ENCODE measurements around the gene ATXN10.

ATXN10 gene

GRCh38 chr22:45870011-45870410 lies 198.4 kb downstream of the ATXN10 start:
- Histone ChIP-seq H3K4me3 (ENCODE audit: low read length, poor library complexity, severe bottlenecking) (no peak overlapping the region), H4K20me1 (ENCODE audit: insufficient read depth, low read length, poor library complexity, severe bottlenecking) (no peaks in the 10 kb centered on the region)
- TF ChIP-seq EZH2phosphoT487 (IDR thresholded peaks at IDR 0.05; ENCODE audit: borderline replicate concordance) = no peak
- no peak for TF ChIP-seq CTCF (conservative IDR thresholded peaks at IDR 0.05; ENCODE audit: low read length)

GRCh38 chr22:45871721-45872120 lies 200.1 kb downstream of the ATXN10 start:
- no peaks in the 10 kb centered on the region for H3K79me2 ChIP-seq (ENCODE audit: insufficient read depth, low read length)
- TF ChIP-seq EZH2phosphoT487 (IDR thresholded peaks at IDR 0.05; ENCODE audit: borderline replicate concordance) (no peak), CTCF (conservative IDR thresholded peaks at IDR 0.05; ENCODE audit: low read length) (no peak)
- H3K36me3 ChIP-seq (ENCODE audit: insufficient read depth, low read length) = no peaks in the 10 kb centered on the region
- H3F3A ChIP-seq (ENCODE audit: low read depth) = no peaks in the 10 kb centered on the region
- no peaks in the 10 kb centered on the region for H3K9me3 ChIP-seq (ENCODE audit: insufficient read depth, low read depth, low read length)
- no peaks in the 10 kb centered on the region for H4K20me1 ChIP-seq (ENCODE audit: insufficient read depth, low read length, poor library complexity, severe bottlenecking)
- H3K4me1 ChIP-seq (ENCODE audit: insufficient read depth, low read length, poor library complexity, severe bottlenecking) = no peaks in the 10 kb centered on the region
- no peaks in the 10 kb centered on the region for H3K9me2 ChIP-seq (replicated peaks; ENCODE audit: low read depth, low read length)
- H3K27me3 ChIP-seq (ENCODE audit: insufficient read depth, low read length, poor library complexity, severe bottlenecking) = no peaks in the 10 kb centered on the region
- H2AFZ ChIP-seq (ENCODE audit: low read length) = no peak overlapping the region
- H3K9ac ChIP-seq (ENCODE audit: low read depth, low read length, poor library complexity, severe bottlenecking) = no peak overlapping the region
- H3K4me2 ChIP-seq (ENCODE audit: low read depth, low read length, poor library complexity, severe bottlenecking) = no peak overlapping the region
- H3K4me3 ChIP-seq (ENCODE audit: low read length, poor library complexity, severe bottlenecking) = no peak overlapping the region

More at GRCh38 chr22:45870011-45870410, 198.4 kb downstream of the ATXN10 start:
- Histone ChIP-seq H3K9me2 (replicated peaks; ENCODE audit: low read depth, low read length) (no peaks in the 10 kb centered on the region), H3K9me3 (ENCODE audit: insufficient read depth, low read depth, low read length) (no peaks in the 10 kb centered on the region), H3K36me3 (ENCODE audit: insufficient read depth, low read length) (no peaks in the 10 kb centered on the region), H3K9ac (ENCODE audit: low read depth, low read length, poor library complexity, severe bottlenecking) (no peak overlapping the region), H3K4me1 (ENCODE audit: insufficient read depth, low read length, poor library complexity, severe bottlenecking) (no peaks in the 10 kb centered on the region), H3K79me2 (ENCODE audit: insufficient read depth, low read length) (no peaks in the 10 kb centered on the region), H3F3A (ENCODE audit: low read depth) (no peaks in the 10 kb centered on the region), H2AFZ (ENCODE audit: low read length) (no peak overlapping the region), H3K4me2 (ENCODE audit: low read depth, low read length, poor library complexity, severe bottlenecking) (no peak overlapping the region), H3K27me3 (ENCODE audit: insufficient read depth, low read length, poor library complexity, severe bottlenecking) (no peaks in the 10 kb centered on the region)

DNA sequence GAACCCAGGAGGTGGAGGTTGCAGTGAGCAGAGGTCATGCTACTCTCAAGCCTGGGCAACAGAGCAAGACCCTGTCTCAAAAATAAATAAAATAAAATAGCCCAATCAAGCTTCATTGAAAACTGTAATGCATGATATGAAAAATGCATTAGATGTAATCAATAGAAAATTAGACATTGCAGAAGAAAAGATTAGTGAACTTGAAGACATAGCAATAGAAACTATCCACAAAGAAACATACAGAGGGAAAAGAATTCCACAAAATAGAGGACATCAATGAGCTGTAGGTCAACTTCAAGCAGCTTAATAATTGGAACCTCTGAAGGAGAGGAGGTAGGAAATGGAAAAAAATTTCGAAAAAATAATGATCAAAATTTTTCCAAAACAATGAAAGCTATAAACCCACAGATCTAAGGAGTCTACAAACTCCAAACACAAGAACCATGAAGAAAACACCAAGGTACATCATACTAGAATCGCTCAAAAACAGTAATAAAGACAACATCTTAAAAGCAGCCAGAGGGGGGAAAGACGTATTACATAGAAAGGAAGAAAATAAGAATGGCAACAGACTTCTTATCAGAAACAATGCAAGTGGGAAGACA lies 201.1 kb downstream of the ATXN10 start:
- no peak overlapping the region for H3K9ac ChIP-seq (ENCODE audit: low read depth, low read length, poor library complexity, severe bottlenecking)
- H3K36me3 ChIP-seq (ENCODE audit: insufficient read depth, low read length) = no peaks in the 10 kb centered on the region
- no peaks in the 10 kb centered on the region for H3K79me2 ChIP-seq (ENCODE audit: insufficient read depth, low read length)
- H3K4me2 ChIP-seq (ENCODE audit: low read depth, low read length, poor library complexity, severe bottlenecking) = no peak overlapping the region
- H3F3A ChIP-seq (ENCODE audit: low read depth) = no peaks in the 10 kb centered on the region
- H4K20me1 ChIP-seq (ENCODE audit: insufficient read depth, low read length, poor library complexity, severe bottlenecking) = no peaks in the 10 kb centered on the region
- no peaks in the 10 kb centered on the region for H3K27me3 ChIP-seq (ENCODE audit: insufficient read depth, low read length, poor library complexity, severe bottlenecking)
- H3K4me3 ChIP-seq (ENCODE audit: low read length, poor library complexity, severe bottlenecking) = no peak overlapping the region
- no peaks in the 10 kb centered on the region for H3K9me3 ChIP-seq (ENCODE audit: insufficient read depth, low read depth, low read length)
- H3K9me2 ChIP-seq (replicated peaks; ENCODE audit: low read depth, low read length) = no peaks in the 10 kb centered on the region
- H2AFZ ChIP-seq (ENCODE audit: low read length) = no peak overlapping the region
- no peaks in the 10 kb centered on the region for H3K4me1 ChIP-seq (ENCODE audit: insufficient read depth, low read length, poor library complexity, severe bottlenecking)
- TF ChIP-seq EZH2phosphoT487 (IDR thresholded peaks at IDR 0.05; ENCODE audit: borderline replicate concordance) (no peak), CTCF (conservative IDR thresholded peaks at IDR 0.05; ENCODE audit: low read length) (no peak)
